KOPT-K1 (cell line): ENCODE results near the gene PACS1.
"Not testable (repeated sequence)": the region's sequence is repeated elsewhere in the genome, so short reads cannot be mapped to it uniquely, and the experiment has no call there.

Experiments used
- H3K27ac ChIP-seq: fragments of 200-600 bp; sonication (generic); 2 replicates; pipeline ENCODE4 v1.5.1; 2016; ENCODE audit warnings: antibody characterized with exemption, mild to moderate bottlenecking, low read depth, low read length; ENCODE audit not compliant: poor library complexity, severe bottlenecking
- H3K36me3 ChIP-seq: fragments of 200-600 bp; sonication (generic); 2 replicates; pipeline ENCODE4 v1.5.1; 2017; ENCODE audit warnings: antibody characterized with exemption, mild to moderate bottlenecking, low read length, moderate library complexity; ENCODE audit not compliant: insufficient read depth
- H3K9me3 ChIP-seq: fragments of 200-600 bp; sonication (generic); 2 replicates; pipeline ENCODE4 v1.5.1; 2017; ENCODE audit warnings: antibody characterized with exemption, low read length, mild to moderate bottlenecking; ENCODE audit not compliant: insufficient read depth, poor library complexity, severe bottlenecking

PACS1 gene

DNA sequence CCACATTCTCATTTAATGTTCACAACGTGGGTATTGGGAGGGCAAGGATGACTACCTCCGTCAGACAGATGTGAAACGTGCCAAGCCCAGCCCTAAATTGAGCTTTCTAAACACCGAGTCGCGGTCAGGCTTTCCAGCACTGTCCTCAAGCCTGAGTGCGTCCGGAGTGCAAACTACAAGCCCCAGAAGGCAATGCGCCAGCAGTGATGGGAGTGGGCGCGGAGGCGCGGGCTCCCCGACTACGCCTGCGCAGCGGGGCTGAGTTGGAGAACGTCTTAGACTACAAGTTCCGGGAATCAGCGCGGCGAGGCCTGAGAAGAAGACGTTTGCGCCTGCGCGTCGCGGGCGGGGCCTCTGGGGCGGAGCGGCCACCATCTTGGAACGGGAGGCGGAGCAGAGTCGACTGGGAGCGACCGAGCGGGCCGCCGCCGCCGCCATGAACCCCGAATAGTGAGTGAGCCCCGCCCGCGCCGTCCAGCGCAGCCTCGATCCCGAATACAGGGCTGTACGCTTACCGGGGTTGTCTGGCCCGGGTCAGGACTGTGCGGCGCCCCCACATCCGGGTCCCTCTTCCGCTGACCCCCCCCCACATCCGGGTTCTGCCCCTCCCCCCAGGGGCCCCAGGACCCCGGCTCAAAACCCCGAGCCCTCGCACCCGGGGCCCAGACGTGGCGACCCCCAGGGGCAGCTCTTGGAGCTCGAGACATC is 198.3 kb downstream of the PACS1 start, which contains the start of gene RAB1B:
Gene RAB1B, plus strand, starts transcription at position 396 of the 708 bp plus-strand sequence. Its CDS starts 41 bp downstream, at position 437.
- peak within 1 kb of the TSS; percentile 83 for H3K27ac ChIP-seq
- no peaks in the 10 kb centered on the region for H3K9me3 ChIP-seq
- H3K36me3 ChIP-seq: peaks cover 72% of the 10 kb centered on the region

DNA sequence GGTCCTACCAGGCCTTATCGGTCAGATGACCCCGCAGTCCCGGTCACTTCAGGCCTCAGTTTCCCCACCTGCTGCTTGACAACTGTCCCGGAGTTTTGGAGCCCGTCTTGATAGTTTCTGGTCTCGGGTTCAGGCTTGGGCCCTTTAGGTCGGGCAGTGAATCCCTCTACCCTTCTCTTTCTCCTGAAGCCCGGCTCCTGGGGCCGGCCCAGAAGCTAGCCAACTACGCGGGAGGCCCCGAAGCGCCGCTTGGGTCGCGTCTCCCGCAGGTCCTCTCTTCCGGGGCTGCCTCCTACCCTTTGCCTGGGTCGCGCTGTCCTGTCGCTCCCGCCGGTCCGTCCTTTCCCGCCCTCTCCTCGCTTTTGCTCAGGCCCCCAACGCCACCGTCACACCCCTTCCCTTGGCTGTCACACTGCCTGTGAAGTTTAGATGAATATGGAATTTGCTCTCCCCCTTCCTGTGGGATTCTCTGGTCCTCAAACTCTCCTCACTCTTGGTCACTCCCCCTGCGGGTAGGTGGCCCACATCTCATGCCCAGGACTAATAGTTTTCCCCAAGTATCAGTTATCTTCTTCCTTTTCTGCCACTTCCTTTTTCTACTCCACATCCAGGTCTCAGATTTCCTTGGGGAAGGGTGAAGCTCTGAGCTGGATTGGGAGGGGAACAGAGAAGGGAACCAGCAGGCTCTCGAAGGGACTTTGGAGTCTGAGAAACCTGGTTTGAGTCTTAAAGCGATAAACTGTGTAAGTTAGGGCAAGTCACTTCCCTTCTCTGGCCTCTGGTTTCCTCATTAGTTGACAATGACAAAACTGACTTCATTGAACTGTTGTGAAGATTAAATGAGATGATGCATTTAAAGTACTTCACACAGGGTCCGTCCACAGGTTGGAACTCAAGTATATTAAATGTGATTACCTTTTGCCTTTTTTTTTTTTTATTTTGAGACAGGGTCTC is 199.2 kb downstream of the PACS1 start:
- peak overlapping the region; percentile 83 for H3K27ac ChIP-seq
- peaks cover 72% of the 10 kb centered on the region for H3K36me3 ChIP-seq

DNA sequence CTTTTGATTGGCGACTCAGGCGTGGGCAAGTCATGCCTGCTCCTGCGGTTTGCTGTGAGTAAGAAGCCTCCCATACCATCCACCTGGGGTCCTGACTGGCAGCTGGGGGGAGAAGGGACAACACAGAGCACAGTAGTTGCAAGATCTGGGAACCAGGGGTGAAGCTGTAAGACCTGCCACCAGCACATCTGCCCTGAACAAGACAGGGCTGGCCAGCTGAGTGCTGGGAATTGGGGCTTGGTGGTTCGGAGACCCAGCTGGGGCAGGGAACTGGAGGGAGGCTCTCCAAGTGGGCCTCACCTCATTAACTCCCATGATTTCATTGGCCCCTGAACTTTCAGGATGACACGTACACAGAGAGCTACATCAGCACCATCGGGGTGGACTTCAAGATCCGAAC is 201.7 kb downstream of the PACS1 start:
- no peaks in the 10 kb centered on the region for H3K9me3 ChIP-seq
- H3K36me3 ChIP-seq: peaks cover 70% of the 10 kb centered on the region
- H3K27ac ChIP-seq: no peak overlapping the region

More for the DNA sequence above, 199.2 kb downstream of the PACS1 start:
- H3K9me3 ChIP-seq: no peaks in the 10 kb centered on the region

DNA sequence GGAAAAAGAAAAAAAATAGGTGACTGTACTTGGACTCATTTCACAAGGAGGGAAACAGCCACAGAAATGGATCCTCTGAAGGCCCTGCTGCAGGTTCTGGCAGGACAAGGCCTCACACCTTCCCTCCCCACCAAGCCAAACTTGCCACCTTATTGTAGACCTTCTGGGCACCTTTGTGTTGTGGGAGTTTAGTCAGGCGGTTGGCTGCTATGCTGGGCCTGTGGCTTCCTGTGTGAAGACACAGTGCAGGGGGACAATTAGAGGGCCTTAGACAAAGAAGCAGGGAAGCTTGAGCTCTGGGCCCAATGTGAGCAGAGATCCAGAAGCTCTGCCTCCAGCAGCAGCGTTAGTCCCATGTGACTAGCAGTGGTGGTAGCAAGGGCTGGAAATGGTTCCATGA is 202.5 kb downstream of the PACS1 start:
- H3K27ac ChIP-seq: no peak overlapping the region
- H3K36me3 ChIP-seq: peaks cover 66% of the 10 kb centered on the region
- no peaks in the 10 kb centered on the region for H3K9me3 ChIP-seq

DNA sequence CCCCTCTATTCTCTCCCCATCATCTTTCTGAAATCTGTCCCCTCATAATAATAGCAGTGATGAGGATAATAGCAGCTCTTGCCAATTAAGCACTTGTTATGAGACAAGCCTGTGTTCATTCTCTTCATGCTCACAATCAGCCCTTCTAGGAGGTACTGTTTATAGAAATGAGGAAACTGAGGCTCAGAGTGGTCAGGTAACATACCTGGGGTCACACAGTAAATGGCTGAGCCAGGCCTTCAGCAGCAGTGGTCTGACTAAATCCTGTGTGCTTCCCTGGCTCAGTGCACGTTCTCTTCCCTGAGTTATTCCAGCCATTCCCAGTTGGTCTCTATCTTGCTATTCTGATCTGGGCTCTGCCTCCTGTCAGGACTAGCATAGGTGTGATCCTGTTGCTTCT is 204.1 kb downstream of the PACS1 start:
- no peaks in the 10 kb centered on the region for H3K9me3 ChIP-seq
- H3K27ac ChIP-seq: no peak overlapping the region
- peaks cover 66% of the 10 kb centered on the region for H3K36me3 ChIP-seq

DNA sequence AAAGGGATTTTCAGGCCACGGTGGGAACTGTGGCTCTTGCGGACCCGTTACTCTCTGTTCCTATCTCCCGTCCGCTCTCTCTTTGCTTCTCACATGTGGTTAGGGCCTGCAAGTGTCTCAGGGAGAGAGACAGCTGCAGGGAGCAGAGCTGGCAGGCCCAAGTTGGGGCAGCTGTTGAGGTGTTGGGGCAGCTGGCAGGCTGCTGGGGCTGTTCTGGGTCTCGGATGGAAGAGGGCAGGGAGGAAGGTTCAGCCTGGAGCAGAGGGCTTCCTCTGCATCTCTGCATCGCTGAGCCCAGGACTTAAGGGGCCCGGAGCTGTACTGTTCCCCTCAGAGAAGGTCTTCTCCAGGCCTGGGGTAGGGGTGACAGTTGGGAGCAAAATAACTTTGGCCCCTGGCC is 205.3 kb downstream of the PACS1 start:
- no peaks in the 10 kb centered on the region for H3K9me3 ChIP-seq
- peaks cover 59% of the 10 kb centered on the region for H3K36me3 ChIP-seq
- H3K27ac ChIP-seq: no peak overlapping the region

DNA sequence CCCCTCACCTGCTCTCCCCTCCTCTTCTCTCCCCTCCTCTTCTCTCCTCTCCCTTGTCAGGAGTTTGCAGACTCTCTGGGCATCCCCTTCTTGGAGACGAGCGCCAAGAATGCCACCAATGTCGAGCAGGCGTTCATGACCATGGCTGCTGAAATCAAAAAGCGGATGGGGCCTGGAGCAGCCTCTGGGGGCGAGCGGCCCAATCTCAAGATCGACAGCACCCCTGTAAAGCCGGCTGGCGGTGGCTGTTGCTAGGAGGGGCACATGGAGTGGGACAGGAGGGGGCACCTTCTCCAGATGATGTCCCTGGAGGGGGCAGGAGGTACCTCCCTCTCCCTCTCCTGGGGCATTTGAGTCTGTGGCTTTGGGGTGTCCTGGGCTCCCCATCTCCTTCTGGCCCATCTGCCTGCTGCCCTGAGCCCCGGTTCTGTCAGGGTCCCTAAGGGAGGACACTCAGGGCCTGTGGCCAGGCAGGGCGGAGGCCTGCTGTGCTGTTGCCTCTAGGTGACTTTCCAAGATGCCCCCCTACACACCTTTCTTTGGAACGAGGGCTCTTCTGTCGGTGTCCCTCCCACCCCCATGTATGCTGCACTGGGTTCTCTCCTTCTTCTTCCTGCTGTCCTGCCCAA is 206.0 kb downstream of the PACS1 start:
- no peak overlapping the region for H3K27ac ChIP-seq
- peaks cover 53% of the 10 kb centered on the region for H3K36me3 ChIP-seq
- no peaks in the 10 kb centered on the region for H3K9me3 ChIP-seq

DNA sequence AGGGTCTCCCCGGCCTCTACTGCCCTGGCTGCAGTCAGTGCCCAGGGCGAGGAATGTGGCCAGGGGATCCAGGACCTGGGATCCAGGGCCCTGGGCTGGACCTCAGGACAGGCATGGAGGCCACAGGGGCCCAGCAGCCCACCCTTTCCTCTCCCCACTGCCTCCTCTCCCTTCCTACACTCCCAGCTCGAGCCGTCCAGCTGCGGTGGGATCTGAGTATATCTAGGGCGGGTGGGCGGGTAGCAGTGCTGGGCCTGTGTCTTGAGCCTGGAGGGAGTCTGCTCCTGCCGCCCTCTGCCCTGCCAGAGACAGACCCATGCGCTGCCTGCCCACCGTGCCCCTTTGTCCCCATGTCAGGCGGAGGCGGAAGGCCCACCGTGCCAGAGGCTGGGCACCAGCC is 206.5 kb downstream of the PACS1 start:
- H3K36me3 ChIP-seq: peaks cover 50% of the 10 kb centered on the region
- not testable (repeated sequence) for H3K9me3 ChIP-seq, H3K27ac ChIP-seq

DNA sequence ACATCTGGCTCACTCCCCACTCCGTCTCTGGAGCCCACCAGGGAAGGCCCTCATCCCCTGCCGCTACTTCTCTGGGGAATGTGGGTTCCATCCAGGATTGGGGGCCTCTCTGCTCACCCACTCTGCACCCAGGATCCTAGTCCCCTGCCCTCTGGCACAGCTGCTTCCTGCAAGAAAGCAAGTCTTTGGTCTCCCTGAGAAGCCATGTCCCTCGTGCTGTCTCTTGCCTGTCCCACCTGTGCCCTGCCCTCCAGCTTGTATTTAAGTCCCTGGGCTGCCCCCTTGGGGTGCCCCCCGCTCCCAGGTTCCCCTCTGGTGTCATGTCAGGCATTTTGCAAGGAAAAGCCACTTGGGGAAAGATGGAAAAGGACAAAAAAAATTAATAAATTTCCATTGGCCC is 207.0 kb downstream of the PACS1 start:
- H3K9me3 ChIP-seq, H3K27ac ChIP-seq: not testable (repeated sequence)
- peaks cover 45% of the 10 kb centered on the region for H3K36me3 ChIP-seq

DNA sequence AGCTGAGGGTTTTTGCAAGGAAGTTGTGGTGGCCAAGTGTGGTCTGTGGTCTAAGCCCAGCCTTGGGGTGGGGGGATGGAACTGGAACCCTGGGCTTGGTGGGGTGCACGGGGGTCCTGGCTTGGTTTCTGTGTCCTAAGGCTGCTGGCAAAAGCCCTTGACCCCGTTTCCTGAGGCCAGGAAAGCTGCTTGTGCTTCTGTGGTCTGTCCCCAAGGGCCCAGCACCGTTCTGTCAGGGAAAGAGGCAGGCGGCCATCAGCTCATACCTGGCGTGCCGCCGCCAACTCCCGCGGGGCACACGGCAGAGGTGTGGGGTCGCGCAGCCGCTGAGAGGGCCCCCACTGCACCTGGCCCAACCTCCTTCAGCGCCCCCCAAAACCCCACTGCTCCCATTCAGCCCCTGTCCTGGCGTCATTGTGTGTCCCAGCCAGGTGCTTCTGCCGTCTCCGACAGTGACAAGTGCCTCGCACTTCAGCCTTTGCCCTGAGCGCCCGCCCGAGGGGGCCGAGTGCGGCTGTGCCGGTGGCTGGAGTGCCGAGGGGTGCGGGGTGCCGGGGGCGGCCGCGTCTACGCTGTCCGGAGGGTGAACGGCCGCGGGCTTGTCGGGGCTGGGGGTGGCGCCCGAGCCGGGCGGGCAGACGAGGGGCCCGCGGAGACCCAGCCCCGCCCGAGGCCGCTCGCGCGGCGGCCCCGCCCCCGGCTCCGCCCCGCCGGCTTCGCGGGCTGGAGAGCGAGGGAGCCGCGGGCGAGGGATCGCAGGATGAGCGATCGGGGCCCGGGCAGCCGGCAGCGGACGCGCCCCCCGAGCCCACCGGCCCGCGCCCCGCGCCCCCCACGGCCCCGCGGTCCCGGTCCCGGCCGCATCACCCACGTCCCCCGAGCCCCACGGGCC is 207.6 kb downstream of the PACS1 start, which contains the start of gene CNIH2:
Gene CNIH2, plus strand, starts transcription at position 705 of the 892 bp plus-strand sequence. CDS start 282 bp downstream, outside the sequence.
- Histone ChIP-seq H3K9me3 (no peaks in the 10 kb centered on the region), H3K36me3 (peaks cover 39% of the 10 kb centered on the region), H3K27ac (no peak within 1 kb of the TSS)

DNA sequence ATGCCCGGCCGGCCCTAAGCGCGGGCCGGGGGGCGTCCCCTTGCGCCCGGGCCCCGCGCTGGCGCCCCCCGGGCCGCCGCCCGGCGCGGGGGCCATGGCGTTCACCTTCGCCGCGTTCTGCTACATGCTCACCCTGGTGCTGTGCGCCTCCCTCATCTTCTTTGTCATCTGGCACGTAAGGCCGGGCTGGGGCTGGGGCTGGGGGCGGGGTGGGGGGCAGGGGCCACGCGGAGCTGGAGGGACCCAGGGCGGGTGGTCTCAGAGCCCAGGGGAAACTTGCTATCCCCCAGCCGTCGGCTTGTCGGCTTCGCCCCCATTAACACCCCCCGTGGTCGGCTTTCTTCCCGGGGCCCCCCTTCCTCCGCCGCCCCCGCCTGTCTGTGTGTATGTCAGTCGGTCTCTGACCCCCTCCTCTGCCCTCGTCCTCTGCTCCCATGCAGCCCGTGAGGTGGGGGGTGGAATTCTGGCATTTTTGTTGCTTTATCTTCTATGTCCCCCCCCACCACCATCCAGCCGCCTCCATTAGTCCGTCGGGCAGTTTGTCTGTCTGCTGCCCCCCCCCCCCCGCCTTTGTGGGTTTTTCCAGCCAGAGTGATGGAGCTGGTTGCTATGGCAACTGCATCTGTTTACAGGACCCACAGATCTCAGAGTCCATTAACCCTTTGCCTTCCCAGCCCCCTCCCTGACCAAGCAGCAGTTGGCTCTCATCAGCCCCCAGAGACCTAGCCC is 208.5 kb downstream of the PACS1 start:
- Histone ChIP-seq H3K9me3 (no peaks in the 10 kb centered on the region), H3K36me3 (peaks cover 31% of the 10 kb centered on the region), H3K27ac (no peak overlapping the region)

DNA sequence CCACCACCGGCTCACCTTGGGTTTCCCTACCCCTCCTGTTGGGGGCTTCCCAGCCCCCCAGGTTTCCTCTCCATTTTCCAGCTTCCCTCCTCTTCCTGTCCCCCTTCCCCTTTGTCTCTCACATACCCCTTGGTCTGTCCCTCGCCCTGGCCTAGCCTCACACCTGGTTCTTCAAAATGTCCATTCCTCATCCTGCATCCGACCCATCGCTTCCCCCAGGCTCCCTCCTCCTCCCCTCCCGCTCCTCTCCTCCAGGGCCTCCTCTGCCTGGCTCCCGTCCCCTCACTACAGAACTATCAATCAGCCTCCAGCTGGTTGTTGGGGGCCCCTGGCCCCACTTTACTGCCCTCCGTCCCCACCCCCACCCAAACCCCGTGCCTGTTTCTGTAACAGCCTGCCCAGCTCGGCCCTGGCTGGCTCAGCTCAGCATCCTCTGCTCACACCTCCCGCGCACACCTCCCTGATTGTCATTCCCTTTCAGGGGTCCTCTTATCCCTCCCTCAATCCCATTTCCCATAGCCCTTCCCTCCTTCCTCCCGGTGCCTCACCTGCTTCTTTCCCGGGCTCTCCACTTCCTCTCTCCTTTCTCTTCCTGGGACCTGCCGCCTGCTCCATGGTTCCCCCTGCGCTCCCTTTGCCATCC is 209.1 kb downstream of the PACS1 start:
- H3K36me3 ChIP-seq: peaks cover 25% of the 10 kb centered on the region
- H3K9me3 ChIP-seq: no peaks in the 10 kb centered on the region
- H3K27ac ChIP-seq: no peak overlapping the region

DNA sequence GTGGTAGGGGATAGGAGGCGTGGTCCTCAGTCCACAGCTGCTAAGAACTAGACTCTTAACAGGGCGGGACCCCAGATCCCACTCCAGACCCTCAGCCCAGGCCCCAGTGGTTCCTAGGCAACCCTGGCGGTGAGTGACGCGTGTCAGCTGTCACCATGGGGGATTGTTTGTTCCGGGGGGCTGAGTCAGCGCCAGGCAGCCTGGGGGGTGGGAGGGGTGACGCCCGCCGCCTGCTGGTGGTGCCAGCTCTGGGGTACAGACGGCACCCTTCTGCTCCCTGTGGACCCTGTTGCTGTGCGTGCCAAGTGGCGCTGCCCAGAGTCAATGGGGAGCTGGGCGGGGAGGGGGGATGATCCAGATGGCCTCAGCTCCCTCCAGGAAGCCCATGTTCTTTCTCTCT is 210.4 kb downstream of the PACS1 start:
- Histone ChIP-seq H3K9me3 (no peaks in the 10 kb centered on the region), H3K36me3 (peaks cover 24% of the 10 kb centered on the region; the same call in 1 of the 2 replicates), H3K27ac (no peak overlapping the region)
